HepG2 (cell line): Measurements from ENCODE around the gene SYCP2. TPM values are rescaled to one million over a fixed set of nuclear protein-coding genes. Genes with fewer than 3 reads are reported as not detected.

ENCODE experiments used
- ERF ChIP-seq: IDR thresholded peaks from 2 replicates; pipeline ENCODE4 v1.6.1; 2018; ENCODE audit warnings: missing biosample characterization, missing genetic modification reagents
- FOXA3 ChIP-seq: IDR thresholded peaks from 2 replicates; pipeline ENCODE4 v1.6.1; 2016; ENCODE audit warnings: missing genetic modification reagents, missing compliant biosample characterization
- GZF1 ChIP-seq: sonication (generic); formaldehyde crosslinking; IDR thresholded peaks from 2 replicates; pipeline ENCODE4 v1.5.1; 2020; ENCODE audit warnings: mild to moderate bottlenecking, missing genetic modification reagents
- HNF4G ChIP-seq, 2 experiments: sonication (generic) in 1 of 2; formaldehyde crosslinking in 1 of 2; IDR thresholded peaks; 2 replicates each; pipeline versions ENCODE4 v1.4.0 to v1.6.1; 2011 to 2020; ENCODE audit warnings: borderline replicate concordance in 2 of 2, low read depth in 2 of 2, mild to moderate bottlenecking in 2 of 2, low read length in 1 of 2, missing genetic modification reagents in 1 of 2, moderate library complexity in 1 of 2
- KLF12 ChIP-seq: sonication (generic); formaldehyde crosslinking; IDR thresholded peaks from 2 replicates; pipeline ENCODE4 v1.4.0; 2020; ENCODE audit warnings: missing genetic modification reagents, borderline replicate concordance
- NPAS2 ChIP-seq: sonication (generic); formaldehyde crosslinking; IDR thresholded peaks from 2 replicates; pipeline ENCODE4 v1.8.0; 2022; ENCODE audit warnings: mild to moderate bottlenecking, missing genetic modification reagents, borderline replicate concordance
- ONECUT2 ChIP-seq: sonication (generic); formaldehyde crosslinking; IDR thresholded peaks from 2 replicates; pipeline ENCODE4 v1.4.0; 2020; ENCODE audit warnings: missing genetic modification reagents
- PHF5A ChIP-seq: IDR thresholded peaks from one replicate; pipeline ENCODE4 v1.6.1; 2018; ENCODE audit warnings: low read depth, missing genetic modification reagents; ENCODE audit not compliant: unreplicated experiment
- RFXANK ChIP-seq: IDR thresholded peaks from 2 replicates; pipeline ENCODE4 v1.6.1; 2016
- SALL2 ChIP-seq: sonication (generic); formaldehyde crosslinking; IDR thresholded peaks from 2 replicates; pipeline ENCODE4 v1.8.1; 2023; ENCODE audit warnings: mild to moderate bottlenecking, missing genetic modification reagents, inconsistent platforms
- TBL1XR1 ChIP-seq: fragments of 150-350 bp; IDR thresholded peaks from 2 replicates; pipeline ENCODE4 v1.6.1; 2014; ENCODE audit warnings: borderline replicate concordance, low read length; ENCODE audit not compliant: partially characterized antibody
- TCF12 ChIP-seq, 2 experiments: fragments of 450-650 bp in 1 of 2; sonication (generic) in 1 of 2; formaldehyde crosslinking in 1 of 2; IDR thresholded peaks; 2 replicates each; pipeline versions ENCODE4 v1.6.1 to v1.8.0; 2017 to 2022; ENCODE audit warnings: antibody characterized with exemption in 1 of 2, mild to moderate bottlenecking in 1 of 2, missing genetic modification reagents in 1 of 2, moderate library complexity in 1 of 2
- XRCC5 ChIP-seq: fragments of 200-400 bp; formaldehyde crosslinking; optimal IDR thresholded peaks from 2 replicates; pipeline ENCODE3; 2017; ENCODE audit warnings: mild to moderate bottlenecking, low read length
- ZMYM2 ChIP-seq: sonication (generic); formaldehyde crosslinking; IDR thresholded peaks from 2 replicates; pipeline ENCODE4 v1.8.0; 2022; ENCODE audit warnings: mild to moderate bottlenecking, missing genetic modification reagents
- ZNF550 ChIP-seq: sonication (generic); formaldehyde crosslinking; IDR thresholded peaks from 2 replicates; pipeline ENCODE4 v1.4.0; 2020; ENCODE audit warnings: mild to moderate bottlenecking, missing genetic modification reagents, borderline replicate concordance
- polyA plus RNA-seq, 8 experiments: library from polyadenylated mRNA; depleted of rRNA in 3 of 8; stranded (reverse) in 7 of 8; unstranded in 1 of 8; fragments of >200 nt; fragmentation: Illumina TruSeq in 4 of 8; extraction: Trizol in 4 of 8; gene quantifications; 2 replicates each; pipeline versions ENCODE4 v1.2.1 to v1.2.3, GENCODE V29; 2011 to 2016; ENCODE audit warnings: low read depth in 4 of 8, missing spikeins in 1 of 8, mixed read lengths in 1 of 8; ENCODE audit not compliant: insufficient read depth in 1 of 8
- total RNA-seq, 5 experiments: library from RNA; depleted of rRNA; stranded (reverse); fragments of >200 nt; fragmentation: Illumina TruSeq; extraction: Trizol; gene quantifications; 2 replicates each; pipeline ENCODE4 v1.2.3, GENCODE V29; 2016; ENCODE audit warnings: low read depth in 1 of 5
- TF ChIP-seq, protein P1 (sequence below): sonication (generic); formaldehyde crosslinking; IDR thresholded peaks from 2 replicates; pipeline ENCODE4 v1.5.1; 2020; ENCODE audit warnings: missing genetic modification reagents, mild to moderate bottlenecking, borderline replicate concordance
- TF ChIP-seq, protein P2 (sequence below): sonication (generic); formaldehyde crosslinking; IDR thresholded peaks from 2 replicates; pipeline ENCODE4 v1.4.0; 2020; ENCODE audit warnings: mild to moderate bottlenecking, missing genetic modification reagents
- TF ChIP-seq, protein P3 (sequence below): sonication (generic); formaldehyde crosslinking; IDR thresholded peaks from 2 replicates; pipeline ENCODE4 v1.5.1; 2020; ENCODE audit warnings: mild to moderate bottlenecking, missing genetic modification reagents, moderate library complexity
- TF ChIP-seq, protein P4 (sequence below): sonication (generic); formaldehyde crosslinking; IDR thresholded peaks from 2 replicates; pipeline ENCODE4 v1.5.0; 2020; ENCODE audit warnings: missing genetic modification reagents
- TF ChIP-seq, protein P5 (sequence below): sonication (generic); formaldehyde crosslinking; IDR thresholded peaks from 2 replicates; pipeline ENCODE4 v1.4.0; 2020; ENCODE audit warnings: low read depth, missing genetic modification reagents

The SYCP2 gene
- total and polyA plus RNA-seq, 2 of the 13 experiments (the other 11 are each of a cell fraction or from before 2014, with no cell fraction given), result 0.07 to 0.24 TPM

DNA sequence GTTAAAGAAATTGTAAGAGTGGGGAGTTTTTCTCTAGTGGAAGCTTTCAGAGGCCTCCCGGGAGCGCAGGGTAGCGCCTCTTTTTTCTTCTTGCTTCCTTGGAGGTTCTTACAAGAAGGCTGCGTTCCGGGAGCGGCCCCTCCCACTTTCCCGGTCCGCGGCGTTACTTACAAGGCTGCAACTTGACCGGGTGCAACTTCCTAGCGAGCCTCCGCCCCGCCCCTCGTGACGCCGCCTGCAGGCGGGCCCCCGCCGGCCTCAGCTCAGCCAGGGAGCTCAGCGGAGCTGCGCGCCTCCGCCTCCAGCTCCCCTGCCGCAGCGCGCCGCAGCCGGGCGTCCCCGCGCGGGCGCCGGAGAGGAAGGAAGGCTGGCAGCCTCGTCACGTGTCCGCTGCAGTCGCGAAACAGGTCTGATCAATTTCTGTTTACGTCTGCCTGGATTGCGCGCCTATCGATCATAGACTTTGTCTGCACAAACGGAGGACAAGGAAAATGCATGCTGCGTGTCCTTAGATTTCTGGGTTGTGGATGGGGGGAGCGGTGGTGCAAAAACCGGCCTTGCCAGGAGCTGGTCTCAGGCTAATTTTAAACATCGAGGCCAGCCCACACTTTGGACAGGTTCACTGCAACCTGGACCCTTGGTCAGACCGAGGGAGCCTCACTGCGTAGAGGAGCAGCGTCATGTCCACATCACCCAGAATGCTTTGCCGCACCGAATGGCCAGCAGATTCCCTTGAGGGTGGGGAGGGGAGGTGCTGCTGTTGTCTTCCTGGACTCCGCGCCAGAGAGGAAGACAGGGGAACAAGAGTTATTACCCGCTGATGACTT, 6.9 kb upstream of the SYCP2 start, which contains the start of the genes FAM217B and PPP1R3D (continued):
- no peak for TF ChIP-seq NPAS2 (CRISPR knock-in tag)
- no peak; the same call in none of the 2 replicates for TF ChIP-seq FOXA3 (CRISPR knock-in tag)
- peak; percentile 42 for TF ChIP-seq TBL1XR1
- TF ChIP-seq, protein P1, sequence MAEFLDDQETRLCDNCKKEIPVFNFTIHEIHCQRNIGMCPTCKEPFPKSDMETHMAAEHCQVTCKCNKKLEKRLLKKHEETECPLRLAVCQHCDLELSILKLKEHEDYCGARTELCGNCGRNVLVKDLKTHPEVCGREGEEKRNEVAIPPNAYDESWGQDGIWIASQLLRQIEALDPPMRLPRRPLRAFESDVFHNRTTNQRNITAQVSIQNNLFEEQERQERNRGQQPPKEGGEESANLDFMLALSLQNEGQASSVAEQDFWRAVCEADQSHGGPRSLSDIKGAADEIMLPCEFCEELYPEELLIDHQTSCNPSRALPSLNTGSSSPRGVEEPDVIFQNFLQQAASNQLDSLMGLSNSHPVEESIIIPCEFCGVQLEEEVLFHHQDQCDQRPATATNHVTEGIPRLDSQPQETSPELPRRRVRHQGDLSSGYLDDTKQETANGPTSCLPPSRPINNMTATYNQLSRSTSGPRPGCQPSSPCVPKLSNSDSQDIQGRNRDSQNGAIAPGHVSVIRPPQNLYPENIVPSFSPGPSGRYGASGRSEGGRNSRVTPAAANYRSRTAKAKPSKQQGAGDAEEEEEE (CRISPR knock-in tag), result no peak
- TF ChIP-seq, protein P2, sequence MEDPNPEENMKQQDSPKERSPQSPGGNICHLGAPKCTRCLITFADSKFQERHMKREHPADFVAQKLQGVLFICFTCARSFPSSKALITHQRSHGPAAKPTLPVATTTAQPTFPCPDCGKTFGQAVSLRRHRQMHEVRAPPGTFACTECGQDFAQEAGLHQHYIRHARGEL (CRISPR knock-in tag), result 0 out of 2 replicates have a peak, but pooled peaks have one; percentile 52
- TF ChIP-seq, protein P3, sequence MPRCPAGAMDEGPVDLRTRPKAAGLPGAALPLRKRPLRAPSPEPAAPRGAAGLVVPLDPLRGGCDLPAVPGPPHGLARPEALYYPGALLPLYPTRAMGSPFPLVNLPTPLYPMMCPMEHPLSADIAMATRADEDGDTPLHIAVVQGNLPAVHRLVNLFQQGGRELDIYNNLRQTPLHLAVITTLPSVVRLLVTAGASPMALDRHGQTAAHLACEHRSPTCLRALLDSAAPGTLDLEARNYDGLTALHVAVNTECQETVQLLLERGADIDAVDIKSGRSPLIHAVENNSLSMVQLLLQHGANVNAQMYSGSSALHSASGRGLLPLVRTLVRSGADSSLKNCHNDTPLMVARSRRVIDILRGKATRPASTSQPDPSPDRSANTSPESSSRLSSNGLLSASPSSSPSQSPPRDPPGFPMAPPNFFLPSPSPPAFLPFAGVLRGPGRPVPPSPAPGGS, result peak; percentile 92
- TF ChIP-seq ZNF550 (CRISPR knock-in tag), result no peak; the same call in 1 of the 2 replicates
- TF ChIP-seq SALL2 (CRISPR knock-in tag), result peak; percentile 82; the same call in 1 of the 2 replicates
- TF ChIP-seq ONECUT2 (CRISPR knock-in tag), result peak; percentile 71
- TF ChIP-seq ERF, result peak; percentile 65
- TF ChIP-seq TCF12 (IDR thresholded peaks at IDR 0.05), result no peak
- no peak for TF ChIP-seq TCF12 (CRISPR knock-in tag; IDR thresholded peaks at IDR 0.05)
- TF ChIP-seq PHF5A, result peak; percentile 22
- no peak for TF ChIP-seq ZMYM2
- TF ChIP-seq, protein P4, sequence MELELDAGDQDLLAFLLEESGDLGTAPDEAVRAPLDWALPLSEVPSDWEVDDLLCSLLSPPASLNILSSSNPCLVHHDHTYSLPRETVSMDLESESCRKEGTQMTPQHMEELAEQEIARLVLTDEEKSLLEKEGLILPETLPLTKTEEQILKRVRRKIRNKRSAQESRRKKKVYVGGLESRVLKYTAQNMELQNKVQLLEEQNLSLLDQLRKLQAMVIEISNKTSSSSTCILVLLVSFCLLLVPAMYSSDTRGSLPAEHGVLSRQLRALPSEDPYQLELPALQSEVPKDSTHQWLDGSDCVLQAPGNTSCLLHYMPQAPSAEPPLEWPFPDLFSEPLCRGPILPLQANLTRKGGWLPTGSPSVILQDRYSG (CRISPR knock-in tag), result no peak
- TF ChIP-seq GZF1 (CRISPR knock-in tag), result peak; percentile 61; the same call in 1 of the 2 replicates
- TF ChIP-seq KLF12, result no peak; the same call in 1 of the 2 replicates
- TF ChIP-seq, protein P5, sequence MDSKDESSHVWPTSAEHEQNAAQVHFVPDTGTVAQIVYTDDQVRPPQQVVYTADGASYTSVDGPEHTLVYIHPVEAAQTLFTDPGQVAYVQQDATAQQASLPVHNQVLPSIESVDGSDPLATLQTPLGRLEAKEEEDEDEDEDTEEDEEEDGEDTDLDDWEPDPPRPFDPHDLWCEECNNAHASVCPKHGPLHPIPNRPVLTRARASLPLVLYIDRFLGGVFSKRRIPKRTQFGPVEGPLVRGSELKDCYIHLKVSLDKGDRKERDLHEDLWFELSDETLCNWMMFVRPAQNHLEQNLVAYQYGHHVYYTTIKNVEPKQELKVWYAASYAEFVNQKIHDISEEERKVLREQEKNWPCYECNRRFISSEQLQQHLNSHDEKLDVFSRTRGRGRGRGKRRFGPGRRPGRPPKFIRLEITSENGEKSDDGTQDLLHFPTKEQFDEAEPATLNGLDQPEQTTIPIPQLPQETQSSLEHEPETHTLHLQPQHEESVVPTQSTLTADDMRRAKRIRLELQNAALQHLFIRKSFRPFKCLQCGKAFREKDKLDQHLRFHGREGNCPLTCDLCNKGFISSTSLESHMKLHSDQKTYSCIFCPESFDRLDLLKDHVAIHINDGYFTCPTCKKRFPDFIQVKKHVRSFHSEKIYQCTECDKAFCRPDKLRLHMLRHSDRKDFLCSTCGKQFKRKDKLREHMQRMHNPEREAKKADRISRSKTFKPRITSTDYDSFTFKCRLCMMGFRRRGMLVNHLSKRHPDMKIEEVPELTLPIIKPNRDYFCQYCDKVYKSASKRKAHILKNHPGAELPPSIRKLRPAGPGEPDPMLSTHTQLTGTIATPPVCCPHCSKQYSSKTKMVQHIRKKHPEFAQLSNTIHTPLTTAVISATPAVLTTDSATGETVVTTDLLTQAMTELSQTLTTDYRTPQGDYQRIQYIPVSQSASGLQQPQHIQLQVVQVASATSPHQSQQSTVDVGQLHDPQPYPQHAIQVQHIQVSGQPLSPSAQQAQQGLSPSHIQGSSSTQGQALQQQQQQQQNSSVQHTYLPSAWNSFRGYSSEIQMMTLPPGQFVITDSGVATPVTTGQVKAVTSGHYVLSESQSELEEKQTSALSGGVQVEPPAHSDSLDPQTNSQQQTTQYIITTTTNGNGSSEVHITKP (CRISPR knock-in tag), result peak; percentile 61; the same call in 1 of the 2 replicates
- TF ChIP-seq HNF4G (IDR thresholded peaks at IDR 0.05; ENCODE audit: borderline replicate concordance, low read depth, low read length), result peak; percentile 19
- peak; percentile 57; the same call in 1 of the 2 replicates for TF ChIP-seq HNF4G (CRISPR knock-in tag; IDR thresholded peaks at IDR 0.05; ENCODE audit: borderline replicate concordance, low read depth)
- TF ChIP-seq XRCC5, result no peak
- TF ChIP-seq RFXANK (CRISPR knock-in tag), result no peak
